NCI-H1105 treated with DMSO at 0.1 percent for 48 hours (cell line): Measurements from ENCODE around the gene NFIB.

Experiments
- DNase-seq: peaks from one replicate; lab custom pipeline; 2025; lab: John Stamatoyannopoulos, UW

The NFIB gene

GRCh38 chr9:14185016-14185415, 128.9 kb downstream of the NFIB start:
- DNase-seq = no peak

- no peak for DNase-seq
Measured at GRCh38 chr9:14183001-14183400, 130.9 kb downstream of the NFIB start.

GRCh38 chr9:14180960-14181537, 132.9 kb downstream of the NFIB start:
- no peak for DNase-seq

- peak; percentile 84 for DNase-seq
Measured at GRCh38 chr9:14180093-14180959, 133.6 kb downstream of the NFIB start.

GRCh38 chr9:14179449-14179848, 134.5 kb downstream of the NFIB start:
- DNase-seq = peak; percentile 86

- DNase-seq = no peak
Measured at GRCh38 chr9:14175778-14176177, 138.2 kb downstream of the NFIB start.

GRCh38 chr9:14173713-14174112, 140.2 kb downstream of the NFIB start:
- peak; percentile 70 for DNase-seq

GRCh38 chr9:14170973-14171596, 142.9 kb downstream of the NFIB start:
- DNase-seq = no peak

GRCh38 chr9:14170392-14170931, 143.5 kb downstream of the NFIB start:
- DNase-seq = no peak

- DNase-seq = no peak
Measured at GRCh38 chr9:14168381-14168780, 145.6 kb downstream of the NFIB start.

GRCh38 chr9:14165376-14166035, 148.4 kb downstream of the NFIB start:
- DNase-seq = peak; percentile 91

- no peak for DNase-seq
Measured at GRCh38 chr9:14164908-14165307, 149.0 kb downstream of the NFIB start.

- no peak for DNase-seq
Measured at GRCh38 chr9:14159440-14160216, 154.3 kb downstream of the NFIB start.

GRCh38 chr9:14158916-14159315, 155.0 kb downstream of the NFIB start:
- no peak for DNase-seq

- DNase-seq = no peak
Measured at GRCh38 chr9:14158136-14158813, 155.7 kb downstream of the NFIB start.

- no peak for DNase-seq
Measured at GRCh38 chr9:14157191-14157590, 156.8 kb downstream of the NFIB start.

- peak; percentile 41 for DNase-seq
Measured at GRCh38 chr9:14156046-14156445, 157.9 kb downstream of the NFIB start.

- DNase-seq = no peak
Measured at GRCh38 chr9:14155237-14155636, 158.7 kb downstream of the NFIB start.

GRCh38 chr9:14153310-14153720, 160.6 kb downstream of the NFIB start:
- DNase-seq = peak; percentile 50

- DNase-seq = no peak
Measured at GRCh38 chr9:14151451-14151850, 162.5 kb downstream of the NFIB start.
